GM21367 (cell line): ENCODE data around the gene GGA1.

ENCODE experiments used
- ATAC-seq: cut with Tn5 transposase; IDR thresholded peaks from one replicate; pipeline ENCODE4 v1.9.1; 2021; ENCODE audit not compliant: unreplicated experiment

Gene GGA1

DNA sequence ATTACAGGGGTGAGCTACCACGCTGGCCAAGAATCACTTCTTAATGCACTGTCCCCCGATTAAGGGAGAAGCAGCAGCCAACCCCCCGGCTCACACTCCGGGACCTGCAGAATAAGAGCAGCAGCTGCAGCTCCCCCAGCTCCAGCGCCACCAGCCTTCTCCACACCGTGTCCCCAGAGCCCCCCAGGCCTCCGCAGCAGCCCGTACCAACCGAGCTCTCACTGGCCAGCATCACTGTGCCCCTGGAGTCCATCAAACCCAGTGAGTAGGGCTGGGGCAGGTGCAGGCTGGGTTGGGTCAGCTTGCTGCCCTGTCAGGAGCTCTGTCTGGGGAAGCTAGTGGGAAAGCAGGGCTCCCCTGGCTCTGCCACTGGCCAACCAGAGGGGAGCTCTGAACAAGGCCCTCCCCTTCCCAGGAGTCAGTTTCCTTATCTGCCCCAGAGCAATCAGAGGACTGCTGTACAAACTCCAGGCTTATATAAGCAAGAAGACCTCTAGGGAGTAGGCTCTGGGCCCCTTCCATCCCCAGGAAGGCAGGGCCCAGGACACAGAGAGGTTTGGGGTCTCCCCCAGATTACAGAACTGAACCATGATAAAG lies 22.3 kb downstream of the GGA1 start:
- ATAC-seq, result no peak

DNA sequence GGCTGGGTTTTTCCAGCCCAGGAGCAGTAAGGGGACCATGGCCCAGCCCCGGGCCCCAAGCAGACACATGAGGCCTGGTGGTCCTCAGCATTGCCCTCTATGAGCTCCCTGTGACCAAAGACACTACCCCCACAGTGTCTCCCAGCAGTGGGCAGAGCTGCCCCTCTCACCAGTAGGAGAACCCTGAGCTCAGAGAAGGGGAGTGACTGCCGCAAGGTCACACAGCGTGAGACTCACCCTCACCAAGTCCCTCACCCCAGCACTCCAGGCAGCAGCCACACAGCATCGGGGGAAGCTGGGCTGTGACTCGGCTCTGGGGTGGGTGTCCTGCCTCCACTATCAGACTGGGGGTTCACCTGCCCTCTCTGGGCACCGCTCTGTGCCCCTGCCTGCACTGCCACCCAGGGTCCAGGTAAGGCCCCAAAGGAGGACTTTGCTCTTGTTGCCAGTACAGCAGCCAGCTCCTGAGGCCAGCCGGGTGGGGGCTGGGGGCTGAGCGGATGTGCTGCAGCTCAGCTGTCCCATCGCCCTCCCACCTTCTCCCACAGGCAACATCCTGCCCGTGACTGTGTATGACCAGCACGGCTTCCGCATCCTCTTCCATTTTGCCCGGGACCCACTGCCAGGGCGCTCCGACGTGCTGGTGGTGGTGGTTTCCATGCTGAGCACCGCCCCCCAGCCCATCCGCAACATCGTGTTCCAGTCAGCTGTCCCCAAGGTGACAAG lies 23.0 kb downstream of the GGA1 start:
- ATAC-seq, result no peak

DNA sequence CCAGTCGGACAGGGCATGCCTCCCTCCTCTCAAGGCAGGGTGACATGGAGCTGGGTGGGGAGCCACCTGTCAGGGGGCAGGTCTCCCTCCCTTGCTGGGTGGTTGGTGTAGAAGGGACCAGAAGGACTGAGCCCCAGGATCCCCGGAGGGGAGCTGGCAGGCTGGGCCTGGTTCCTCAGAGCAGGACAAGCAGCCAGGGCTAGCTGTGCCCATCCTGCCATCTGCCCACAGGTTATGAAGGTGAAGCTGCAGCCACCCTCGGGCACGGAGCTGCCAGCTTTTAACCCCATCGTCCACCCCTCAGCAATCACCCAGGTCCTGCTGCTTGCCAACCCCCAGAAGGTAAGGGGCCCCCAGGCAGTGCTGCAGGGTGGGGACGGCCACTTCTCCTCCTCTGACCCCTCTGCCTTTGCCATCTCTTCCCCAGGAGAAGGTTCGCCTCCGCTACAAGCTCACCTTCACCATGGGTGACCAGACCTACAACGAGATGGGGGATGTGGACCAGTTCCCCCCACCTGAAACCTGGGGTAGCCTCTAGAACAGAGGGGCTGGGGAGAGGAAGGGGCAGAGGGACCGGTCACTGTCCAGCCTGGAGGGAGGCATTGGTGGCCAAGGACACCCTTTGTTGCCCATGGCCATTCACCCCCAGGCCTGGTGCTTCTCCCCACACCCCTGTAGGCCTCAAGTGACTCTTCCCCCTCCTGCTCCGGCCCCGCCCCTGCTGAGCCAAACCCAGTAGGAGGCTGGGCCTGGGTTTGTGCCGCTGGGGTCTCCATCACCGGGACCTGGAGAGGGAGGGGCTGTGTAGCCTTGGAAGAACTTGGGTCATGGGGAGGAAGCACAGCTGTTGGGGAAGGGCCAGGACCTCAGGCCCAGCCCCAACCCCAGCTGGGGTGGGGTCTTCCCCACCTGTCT lies 23.8 kb downstream of the GGA1 start:
- peak; percentile 12 for ATAC-seq

DNA sequence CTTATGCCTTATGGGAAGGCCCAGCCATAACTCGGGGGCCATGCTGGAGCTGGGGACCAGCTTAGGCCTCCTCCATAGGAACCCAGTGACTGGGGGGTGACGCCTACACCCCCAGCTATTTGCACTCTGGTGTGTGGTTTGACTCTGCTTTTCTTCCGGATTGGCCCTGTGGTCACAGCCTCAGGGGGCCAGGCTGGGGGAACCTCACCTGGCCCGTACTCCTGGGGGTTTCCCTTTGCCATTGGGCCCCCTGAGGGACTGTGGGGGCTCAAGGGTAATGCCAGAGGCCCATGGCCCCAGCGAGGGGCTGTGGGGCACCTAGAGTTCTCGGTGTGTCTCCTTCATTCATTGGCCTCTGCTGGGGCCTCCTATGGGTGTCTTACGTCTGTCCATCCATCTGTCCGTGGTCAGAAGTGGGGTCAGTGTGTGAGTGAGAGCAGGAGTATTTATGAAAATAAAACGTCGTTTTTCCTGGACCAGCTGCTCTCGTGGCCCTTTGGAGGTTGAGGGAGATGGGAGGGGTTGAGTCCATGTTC lies 24.5 kb downstream of the GGA1 start:
- peak; percentile 37 for ATAC-seq

DNA sequence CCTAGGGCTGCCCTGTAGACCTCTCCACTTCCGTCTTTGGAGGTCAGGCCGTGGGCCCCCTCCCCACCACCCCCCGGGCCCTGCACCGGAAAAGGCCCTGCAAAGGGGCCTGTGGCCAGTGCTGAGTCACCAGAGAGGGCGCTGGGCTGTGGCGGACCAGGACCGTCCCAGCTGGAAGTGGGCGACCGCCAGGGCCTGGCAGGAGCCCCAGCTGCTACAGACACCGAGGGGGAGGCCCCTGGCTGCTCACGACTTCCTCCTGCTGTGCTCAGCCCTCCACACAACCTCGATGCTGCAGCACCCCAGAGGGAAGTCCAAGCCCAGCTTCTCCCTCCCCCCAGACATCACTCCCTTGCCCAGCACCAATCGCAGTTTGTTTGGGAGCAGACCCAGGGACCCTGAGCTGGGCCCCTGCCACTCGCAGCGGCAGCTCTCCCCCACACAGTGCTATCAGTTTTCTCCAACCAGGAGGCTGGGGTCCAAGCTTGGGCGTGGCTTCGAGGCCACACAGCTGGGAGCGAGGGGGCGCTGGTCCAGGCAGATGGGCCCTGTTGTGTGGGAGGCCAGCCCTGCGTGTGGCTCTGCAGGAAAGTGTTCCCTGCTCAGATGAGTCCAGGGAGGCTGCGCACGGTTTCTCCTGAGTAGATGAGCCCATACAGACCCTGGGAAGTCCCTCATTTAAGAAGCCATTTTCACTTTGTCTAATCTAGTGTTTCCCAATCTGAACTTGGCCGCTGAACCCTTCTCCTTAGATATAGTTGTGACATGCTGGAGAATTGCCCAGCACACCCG lies 25.2 kb downstream of the GGA1 start:
- peak; percentile 39 for ATAC-seq

DNA sequence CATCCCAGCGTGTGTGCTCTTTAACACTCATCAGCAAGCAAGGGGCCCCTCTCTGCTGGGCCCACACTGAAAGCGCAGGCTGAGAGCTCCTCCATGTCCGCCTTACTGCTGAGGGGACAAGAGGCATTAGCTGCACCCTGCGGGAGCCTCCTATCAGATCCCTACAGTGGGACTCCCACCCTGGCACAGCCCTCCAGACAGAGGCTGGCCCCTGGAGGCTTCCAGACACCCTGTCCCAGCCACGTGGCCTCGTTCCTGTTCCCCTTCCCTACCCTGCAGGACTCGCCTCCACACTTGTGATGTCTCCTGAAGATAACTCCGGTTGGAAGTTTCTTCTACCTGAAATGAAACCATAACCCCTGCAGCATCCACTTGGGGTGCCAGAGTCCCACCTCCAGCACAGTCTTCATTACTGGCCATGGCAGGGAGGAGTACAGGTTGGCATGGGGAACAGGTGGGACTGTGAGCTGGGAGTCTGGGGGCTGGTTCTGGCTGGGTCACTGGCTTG lies 25.8 kb downstream of the GGA1 start:
- ATAC-seq, result no peak

DNA sequence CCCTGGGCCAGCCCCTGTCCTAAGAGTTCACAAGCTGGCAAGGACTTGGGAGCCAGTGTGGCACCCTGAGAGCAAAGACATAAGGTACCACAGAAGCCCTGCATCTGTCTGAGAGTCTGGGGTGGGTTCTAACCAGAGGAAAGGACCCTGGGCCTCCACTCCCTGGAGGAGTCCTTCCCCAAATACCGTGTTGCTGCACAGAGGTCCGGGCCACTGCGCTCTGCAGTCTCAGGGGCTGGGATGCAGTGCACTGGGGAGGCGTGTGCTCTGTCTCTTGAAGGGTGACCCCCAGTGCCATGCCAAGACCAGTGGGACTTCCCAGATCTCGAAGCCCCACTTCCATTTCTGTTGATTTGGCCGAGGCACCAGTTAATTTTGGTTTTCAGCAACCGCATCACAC lies 26.5 kb downstream of the GGA1 start:
- ATAC-seq, result no peak

DNA sequence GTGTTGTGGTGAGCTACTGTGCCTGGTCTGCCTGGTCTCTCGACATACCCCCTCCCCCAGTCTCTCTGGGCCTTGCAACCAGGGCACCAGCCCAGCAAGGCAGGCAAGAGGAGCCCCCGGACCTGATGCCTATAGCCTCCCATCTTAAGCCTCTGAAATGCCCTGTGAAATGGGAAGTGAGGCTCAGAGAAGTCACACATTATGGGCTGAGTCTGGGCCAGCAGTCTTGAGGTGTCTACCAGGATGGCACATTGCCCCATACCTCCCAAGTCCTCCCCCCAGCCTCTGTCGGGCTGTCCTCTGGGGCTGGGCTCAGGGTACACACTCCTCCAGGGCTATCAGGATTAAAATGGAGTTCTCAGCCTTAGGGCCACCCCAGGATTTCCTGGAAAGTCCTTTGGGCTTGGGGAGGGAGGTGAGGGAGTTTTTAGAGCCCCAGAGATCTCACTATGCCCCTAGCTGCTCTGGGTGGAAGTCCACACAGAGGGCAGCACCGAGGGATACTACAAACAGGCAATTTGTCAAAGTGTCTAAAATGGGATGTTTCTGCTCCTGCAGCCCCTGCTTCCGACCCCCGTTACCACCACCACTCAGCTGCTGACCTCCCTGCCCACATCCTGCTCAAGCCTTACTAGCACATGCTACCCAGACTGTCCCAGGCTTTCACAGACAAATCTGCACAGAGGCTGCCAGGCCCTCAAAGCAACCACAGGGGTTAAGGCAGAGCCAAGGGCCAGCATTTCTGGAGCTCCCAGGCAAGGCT lies 27.7 kb downstream of the GGA1 start:
- no peak for ATAC-seq

DNA sequence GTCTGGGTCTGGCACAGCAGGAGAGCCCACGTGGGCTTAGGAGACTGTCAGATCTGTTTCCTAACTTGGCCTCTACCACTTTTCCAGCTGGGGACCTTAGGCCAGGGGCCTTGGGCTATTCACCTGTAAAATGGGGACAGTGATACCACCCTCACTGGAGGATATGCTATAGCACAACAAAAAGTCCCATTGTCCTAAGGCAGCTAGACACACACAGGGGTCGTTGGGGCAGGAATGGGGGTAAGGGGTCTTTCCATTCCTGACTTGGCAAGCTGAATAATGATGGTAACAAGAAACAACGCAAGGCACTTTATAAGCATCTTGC lies 28.3 kb downstream of the GGA1 start:
- no peak for ATAC-seq

DNA sequence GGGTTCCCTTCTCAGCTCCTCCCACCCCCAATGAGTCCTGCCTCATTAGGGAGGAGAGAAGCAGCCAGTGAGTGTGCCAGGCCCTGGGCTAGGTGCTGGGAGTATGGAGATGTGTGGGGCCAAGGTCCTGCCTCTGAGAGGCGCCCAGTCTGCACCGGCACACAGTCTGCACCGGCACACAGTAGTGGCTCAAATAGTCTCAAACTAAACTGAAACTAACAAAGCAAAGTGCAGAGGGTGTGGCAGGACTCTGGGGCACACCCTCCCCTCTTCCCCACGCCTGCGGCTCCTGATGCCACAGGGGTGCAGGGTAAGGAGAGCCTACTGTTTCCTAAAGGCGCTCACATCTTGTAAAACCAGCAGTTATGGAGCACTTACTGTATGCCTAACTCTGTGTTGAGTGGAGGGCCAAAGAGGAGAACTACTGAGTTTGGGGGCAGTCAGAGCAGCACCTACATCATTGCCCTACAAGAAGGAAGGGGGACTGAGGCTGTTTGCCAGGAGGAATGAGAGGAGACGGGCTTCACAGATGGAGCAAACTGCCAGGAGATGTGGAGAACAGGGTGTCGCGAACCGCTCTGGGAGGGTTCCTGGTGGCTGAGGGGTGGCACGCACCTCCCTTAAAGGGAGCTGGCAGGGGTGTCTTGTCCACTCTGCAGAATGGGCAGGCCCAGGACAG lies 29.9 kb downstream of the GGA1 start:
- ATAC-seq, result no peak

DNA sequence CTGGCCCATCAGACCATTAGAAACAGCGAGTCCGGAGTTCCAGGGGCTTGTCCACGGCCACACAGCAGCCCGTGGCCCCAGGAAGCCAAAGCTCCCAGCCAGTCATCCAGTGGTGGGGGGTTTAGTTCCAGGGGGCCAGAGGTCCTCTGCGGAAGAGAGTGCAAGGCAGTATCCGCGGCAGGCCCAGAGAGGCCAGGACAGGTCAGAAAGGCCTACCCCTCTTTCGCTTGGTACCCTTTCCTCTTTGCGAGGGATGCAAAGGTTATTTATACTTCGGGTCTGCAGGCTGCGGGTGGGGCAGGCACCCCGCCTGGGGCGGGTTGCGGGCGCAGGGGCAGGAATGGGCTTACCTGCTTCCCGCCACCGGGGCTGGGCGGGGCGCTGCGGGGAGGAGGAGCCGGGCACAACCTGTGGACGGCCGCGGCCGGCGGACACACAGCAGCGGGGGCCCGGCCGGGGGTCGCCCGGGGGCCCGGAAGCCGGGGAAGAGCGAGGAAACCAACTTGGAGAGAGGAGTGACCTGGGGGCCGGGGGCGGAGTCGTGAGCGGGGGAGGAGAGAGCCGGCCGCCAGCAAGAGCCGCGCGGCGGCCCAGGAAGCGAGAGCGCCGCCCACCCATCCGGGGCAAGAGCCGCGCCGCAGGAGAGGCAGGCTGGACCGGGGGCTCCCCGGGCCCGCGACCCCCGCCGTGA lies 30.6 kb downstream of the GGA1 start, which contains the start of gene SH3BP1:
Gene SH3BP1 (plus strand): TSS at position 600 of the 691 bp plus-strand sequence. CDS start 119 bp downstream, outside the sequence.
- ATAC-seq, result no peak

DNA sequence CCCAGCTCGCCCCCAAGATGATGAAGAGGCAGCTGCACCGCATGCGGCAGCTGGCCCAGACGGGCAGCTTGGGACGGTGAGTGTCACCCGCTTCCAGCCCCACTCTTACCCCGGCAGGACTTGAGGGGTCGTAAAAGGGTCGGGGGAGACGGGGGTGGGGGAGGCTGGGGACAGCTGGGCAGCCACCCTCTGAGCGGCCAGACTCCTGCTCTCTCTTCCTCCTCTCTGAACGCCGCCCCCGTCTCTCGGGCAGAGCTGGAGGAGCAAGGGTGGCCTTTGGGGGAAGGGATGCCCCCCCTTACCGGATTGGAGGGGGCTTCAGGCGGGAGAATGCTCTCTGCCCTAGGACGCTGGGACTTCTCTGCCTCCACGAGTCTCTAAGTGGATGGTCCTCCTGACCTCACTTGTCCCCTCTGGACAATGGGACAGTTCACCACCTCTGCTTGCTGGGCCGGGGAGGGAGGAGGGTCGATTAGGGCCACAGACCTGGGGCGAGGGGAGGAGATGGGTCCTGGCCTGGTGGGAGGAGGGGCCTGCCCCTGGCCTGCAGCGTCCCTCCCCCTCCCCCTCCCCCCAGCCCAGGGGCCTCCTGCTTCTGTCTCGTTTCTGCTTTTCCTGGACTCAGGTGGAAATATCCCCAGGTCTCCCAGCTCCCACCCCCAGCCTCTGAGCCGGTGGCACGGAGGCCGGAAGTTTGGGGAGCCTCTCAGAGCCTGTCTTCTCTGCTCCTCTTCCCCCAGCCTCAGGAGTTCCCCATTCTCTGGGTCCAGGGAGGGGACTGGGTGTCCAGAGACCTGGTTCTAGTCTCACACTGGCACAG lies 31.3 kb downstream of the GGA1 start:
- no peak for ATAC-seq

DNA sequence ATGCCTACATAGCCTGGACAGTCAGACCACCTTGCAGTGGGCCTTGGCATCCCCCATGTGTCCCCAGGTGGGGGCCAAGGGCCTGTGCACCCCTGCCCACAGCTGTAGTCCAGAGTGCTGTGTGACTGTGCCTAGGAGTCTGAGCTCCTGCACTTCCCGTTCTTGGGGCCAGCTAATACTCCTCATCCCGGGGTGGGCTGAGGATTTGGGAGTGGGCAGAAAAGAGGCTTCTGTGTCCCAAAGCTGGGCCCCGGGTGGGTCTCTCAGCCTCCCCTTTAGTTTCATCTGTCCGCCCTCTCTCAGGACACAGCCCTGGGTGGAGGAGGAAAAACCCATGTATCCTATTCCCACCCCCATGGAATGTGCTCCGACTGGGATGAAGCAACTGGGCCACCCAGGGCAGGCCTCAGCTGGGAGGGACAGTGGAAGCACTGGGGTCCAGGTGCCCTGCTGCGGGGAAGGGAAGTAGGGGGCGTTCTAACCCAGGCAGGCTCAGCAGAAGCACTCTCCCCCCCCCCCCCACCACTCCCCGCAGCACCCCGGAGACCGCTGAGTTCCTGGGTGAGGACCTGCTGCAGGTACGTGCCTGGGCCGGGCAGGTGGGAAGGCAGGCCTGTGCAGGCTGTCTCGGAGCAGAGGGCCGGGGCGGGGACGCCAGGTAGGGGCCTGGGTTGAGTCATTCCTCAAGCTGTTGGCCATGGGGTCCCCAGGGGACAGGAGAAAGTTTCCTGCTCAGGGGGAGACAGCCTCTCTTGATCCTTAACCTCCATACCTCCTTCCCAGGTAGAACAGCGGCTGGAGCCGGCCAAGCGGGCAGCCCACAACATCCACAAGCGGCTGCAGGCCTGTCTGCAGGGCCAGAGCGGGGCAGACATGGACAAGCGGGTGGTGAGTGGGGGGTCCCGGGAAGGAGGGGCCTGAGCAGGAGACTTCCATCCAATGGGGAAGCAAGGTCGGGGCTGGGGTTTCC lies 32.2 kb downstream of the GGA1 start:
- no peak for ATAC-seq

DNA sequence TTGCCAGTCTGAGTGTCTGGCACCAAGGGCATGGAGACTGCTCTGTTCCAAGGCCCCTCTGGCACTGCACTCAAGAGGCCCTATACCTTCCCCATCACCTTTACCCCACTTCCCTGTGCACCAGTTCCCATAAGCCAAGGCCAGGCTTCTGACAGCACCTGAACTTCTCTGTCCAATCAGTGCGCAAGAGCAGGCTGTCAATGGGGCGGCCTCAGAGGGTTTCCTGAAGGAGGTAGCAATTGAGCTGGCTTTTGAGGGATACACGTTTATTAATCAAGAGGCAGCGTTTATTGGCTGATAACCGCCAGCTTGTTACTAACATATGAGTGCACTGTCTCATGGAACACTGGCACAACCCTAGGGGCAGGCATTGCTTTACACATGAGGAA lies 32.9 kb downstream of the GGA1 start:
- no peak for ATAC-seq

DNA sequence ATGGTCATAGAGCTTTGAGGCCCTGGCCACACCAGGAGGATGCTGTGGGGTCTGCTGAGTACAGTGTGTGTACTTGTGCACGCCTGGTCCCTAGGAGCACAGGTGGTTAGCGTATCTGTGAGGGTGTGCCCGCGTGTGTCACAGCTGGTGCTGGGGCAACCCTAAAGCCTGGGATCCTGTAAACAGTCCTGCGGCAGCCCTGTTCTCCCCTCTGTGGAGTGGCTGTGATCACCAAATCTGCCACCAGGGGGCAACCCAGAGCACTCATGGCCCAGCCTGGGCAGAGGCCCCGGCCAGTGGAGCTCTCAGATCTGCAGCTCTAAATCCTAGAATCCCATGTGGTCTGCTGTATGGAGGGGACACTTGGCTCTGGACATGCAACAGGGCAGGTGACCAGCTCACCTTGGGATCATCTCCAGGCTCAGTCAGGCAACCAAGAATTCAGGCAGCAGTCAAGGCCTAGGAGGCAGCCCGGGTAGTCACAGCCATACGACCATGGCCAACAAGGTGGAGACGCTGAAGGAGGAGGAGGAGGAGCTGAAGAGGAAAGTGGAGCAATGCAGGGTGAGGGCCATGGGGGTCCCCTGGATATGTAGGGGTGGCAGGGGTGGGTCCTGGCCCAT lies 34.7 kb downstream of the GGA1 start:
- no peak for ATAC-seq

DNA sequence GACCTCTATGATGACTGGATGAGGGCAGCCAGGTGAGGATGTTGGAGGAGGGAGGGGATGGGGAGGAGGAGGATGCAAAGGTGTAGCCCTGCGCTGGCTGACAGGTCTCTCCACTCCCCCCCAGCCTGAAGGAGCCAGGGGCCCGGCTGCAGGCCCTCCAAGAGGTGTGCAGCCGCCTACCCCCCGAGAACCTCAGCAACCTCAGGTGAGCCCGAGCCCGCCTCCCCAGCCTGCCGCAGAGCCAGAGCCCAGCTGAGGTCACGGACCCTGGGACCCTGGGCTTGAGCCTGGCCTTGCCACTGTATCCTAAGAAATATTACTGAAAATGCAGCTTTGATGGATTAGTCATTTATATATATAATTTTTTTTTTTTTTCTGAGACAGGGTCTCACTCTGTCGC lies 38.7 kb downstream of the GGA1 start:
- no peak for ATAC-seq
